Measurements from ENCODE around the gene LMX1B.
"Not testable (repeated sequence)": the region's sequence is repeated elsewhere in the genome, so short reads cannot be mapped to it uniquely, and the experiment has no call there.

Gene LMX1B

DNA sequence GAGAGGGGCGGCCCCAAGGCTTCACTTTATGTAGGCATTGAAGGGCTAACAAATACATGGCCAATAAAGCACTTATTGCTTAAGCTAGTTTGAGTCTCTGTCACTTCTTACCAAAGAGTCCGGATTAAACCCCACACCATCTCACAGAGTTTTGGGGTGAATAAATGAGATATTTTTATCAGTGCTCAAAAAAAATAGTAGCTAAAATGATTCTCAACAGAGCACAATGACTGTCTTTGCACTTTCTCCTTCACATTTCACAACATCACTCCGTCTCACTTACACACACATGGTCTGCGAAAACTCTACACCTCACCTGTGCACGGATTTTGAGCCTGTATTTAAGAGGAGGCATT lies 92.9 kb downstream of the LMX1B start:
- no peak overlapping the region for H3K4me3 ChIP-seq (ENCODE audit: low read depth, low read length)
- in situ Hi-C loops (cut with HindIII; ENCODE audit: low sequenced_read_pairs): no loop called here
- TF ChIP-seq, protein P1, sequence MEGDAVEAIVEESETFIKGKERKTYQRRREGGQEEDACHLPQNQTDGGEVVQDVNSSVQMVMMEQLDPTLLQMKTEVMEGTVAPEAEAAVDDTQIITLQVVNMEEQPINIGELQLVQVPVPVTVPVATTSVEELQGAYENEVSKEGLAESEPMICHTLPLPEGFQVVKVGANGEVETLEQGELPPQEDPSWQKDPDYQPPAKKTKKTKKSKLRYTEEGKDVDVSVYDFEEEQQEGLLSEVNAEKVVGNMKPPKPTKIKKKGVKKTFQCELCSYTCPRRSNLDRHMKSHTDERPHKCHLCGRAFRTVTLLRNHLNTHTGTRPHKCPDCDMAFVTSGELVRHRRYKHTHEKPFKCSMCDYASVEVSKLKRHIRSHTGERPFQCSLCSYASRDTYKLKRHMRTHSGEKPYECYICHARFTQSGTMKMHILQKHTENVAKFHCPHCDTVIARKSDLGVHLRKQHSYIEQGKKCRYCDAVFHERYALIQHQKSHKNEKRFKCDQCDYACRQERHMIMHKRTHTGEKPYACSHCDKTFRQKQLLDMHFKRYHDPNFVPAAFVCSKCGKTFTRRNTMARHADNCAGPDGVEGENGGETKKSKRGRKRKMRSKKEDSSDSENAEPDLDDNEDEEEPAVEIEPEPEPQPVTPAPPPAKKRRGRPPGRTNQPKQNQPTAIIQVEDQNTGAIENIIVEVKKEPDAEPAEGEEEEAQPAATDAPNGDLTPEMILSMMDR (IDR thresholded peaks at IDR 0.05; ENCODE audit: low read depth, low read length): no peak
- DNase-seq (ENCODE audit: low read depth, low spot score): no peak

DNA sequence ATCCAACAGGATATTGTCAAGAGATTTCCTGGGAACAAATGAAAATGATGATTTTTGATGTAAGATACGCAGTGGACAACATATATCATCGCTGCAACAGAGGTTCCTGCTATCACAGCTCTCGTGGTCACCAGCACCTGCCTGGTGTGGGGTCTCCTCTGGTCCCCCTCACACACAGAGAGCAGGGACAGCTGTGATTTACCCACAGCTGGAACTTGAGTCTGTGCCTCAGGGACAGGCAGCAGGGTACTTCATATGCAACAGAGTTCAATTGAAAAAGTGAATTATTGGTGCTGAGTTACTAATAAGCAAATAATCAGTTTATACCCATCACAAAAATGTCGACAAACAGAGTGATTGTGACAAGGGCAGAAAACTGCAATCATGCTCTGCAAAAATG lies 93.4 kb downstream of the LMX1B start:
- in situ Hi-C loops (cut with HindIII; ENCODE audit: low sequenced_read_pairs): no loop called here
- no peak overlapping the region for H3K4me3 ChIP-seq (ENCODE audit: low read depth, low read length)
- TF ChIP-seq, protein P1 (IDR thresholded peaks at IDR 0.05; ENCODE audit: low read depth, low read length): no peak
- DNase-seq (ENCODE audit: low read depth, low spot score): no peak

DNA sequence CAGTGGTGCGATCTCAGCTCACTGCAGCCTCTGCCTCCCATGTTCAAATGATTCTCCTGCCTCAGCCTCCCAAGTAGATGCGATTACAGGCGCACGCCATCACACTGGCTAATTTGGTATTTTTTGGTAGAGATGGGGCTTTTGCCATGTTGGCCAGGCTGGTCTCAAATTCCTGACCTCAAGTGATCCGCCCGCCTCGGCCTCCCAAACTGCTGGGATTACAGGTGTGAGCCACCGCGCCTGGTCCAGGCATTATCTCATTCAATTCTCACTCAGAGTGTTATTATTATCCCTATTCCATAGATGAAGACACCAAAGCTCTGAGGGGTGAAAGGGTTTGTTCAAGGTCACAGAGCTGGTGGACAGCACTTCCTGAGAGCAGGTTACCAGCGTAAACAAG lies 94.0 kb downstream of the LMX1B start:
- DNase-seq (ENCODE audit: low read depth, low spot score); in situ Hi-C loops (cut with HindIII; ENCODE audit: low sequenced_read_pairs); H3K4me3 ChIP-seq (ENCODE audit: low read depth, low read length): not testable (repeated sequence)

DNA sequence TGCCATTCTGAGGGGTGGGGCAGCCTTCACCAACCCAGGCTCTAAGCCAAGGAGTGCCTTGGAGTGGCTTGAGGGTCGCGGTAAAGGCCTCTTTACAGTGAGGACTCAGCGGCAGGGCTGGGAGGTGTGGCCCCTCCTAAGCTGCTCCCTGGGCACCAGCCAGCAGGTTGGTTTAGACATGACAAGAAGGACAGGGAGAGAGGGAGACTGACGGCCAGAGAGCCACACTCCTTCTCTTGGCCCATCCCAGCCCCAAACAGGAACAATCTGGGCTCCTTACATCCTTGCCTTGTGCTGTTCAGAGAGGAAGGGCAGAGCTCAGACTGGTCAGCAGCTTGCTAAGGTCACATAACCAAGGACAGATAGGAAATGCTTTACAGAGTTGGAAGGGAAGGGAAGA lies 94.5 kb downstream of the LMX1B start:
- DNase-seq (ENCODE audit: low read depth, low spot score): no peak
- TF ChIP-seq, protein P1 (IDR thresholded peaks at IDR 0.05; ENCODE audit: low read depth, low read length): no peak
- H3K4me3 ChIP-seq (ENCODE audit: low read depth, low read length): no peak overlapping the region
- in situ Hi-C loops (cut with HindIII; ENCODE audit: low sequenced_read_pairs): no loop called here

DNA sequence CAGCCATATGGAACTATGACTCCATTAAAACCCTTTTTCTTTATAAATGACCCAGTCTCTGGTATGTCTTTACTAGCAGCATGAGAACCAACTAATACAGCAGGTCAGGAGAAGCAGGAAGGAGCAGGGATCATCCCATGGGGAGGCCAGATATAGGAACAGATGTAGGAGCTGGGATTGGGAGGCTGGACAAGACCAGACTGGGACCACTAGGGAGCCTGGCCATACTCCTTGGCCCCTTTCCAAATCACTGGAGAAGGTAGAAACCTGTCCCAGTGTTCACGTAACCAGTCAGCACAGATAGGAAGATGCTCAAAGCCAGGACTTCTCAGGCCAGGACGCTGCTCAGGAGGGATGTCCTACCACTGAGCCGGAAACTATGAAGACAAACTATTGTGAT lies 95.5 kb downstream of the LMX1B start:
- H3K4me3 ChIP-seq (ENCODE audit: low read depth, low read length): no peak overlapping the region
- TF ChIP-seq, protein P1 (IDR thresholded peaks at IDR 0.05; ENCODE audit: low read depth, low read length): no peak
- in situ Hi-C loops (cut with HindIII; ENCODE audit: low sequenced_read_pairs): no loop called here
- no peak for DNase-seq (ENCODE audit: low read depth, low spot score)

DNA sequence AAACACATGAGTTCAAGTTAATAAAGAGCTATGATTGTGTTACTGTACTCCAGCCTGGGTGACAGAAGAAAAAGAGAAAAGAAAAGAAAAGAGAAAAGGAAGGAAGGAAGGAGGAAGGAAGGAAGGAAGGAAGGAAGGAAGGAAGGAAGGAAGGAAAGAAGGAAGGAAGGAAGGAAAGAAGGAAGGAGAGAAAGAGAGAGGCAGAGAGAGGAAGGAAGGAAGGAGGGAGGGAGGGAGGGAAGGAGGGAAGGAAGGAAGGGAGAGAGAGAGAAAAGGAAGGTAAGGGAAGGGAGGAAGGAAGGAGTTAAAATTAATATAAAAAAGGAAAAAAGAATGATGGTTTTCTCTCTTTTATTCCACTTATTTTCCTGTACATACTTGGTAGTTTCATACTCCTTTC lies 101.7 kb downstream of the LMX1B start:
- no peak overlapping the region for H3K4me3 ChIP-seq (ENCODE audit: low read depth, low read length)
- no peak for DNase-seq (ENCODE audit: low read depth, low spot score)
- TF ChIP-seq, protein P1 (IDR thresholded peaks at IDR 0.05; ENCODE audit: low read depth, low read length): no peak
- in situ Hi-C loops (cut with HindIII; ENCODE audit: low sequenced_read_pairs): no loop called here

DNA sequence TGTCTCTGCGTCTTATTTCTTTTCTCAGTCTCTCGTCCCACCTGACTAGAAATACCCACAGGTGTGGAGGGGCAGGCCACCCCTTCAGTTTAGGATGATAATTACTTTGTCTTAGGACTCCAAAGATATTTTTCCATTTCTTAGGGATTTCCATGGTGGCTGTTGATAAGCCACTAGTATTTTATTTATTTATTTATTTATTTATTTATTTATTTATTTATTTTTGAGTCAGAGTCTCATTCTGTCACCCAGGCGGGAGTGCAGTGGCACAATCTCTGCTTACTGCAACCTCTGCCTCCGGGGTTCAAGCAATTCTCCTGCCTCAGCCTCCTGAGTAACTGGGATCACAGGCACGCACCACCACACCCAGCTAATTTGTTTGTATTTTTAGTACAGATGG lies 103.7 kb downstream of the LMX1B start:
- H3K4me3 ChIP-seq (ENCODE audit: low read depth, low read length); DNase-seq (ENCODE audit: low read depth, low spot score); in situ Hi-C loops (cut with HindIII; ENCODE audit: low sequenced_read_pairs): not testable (repeated sequence)

DNA sequence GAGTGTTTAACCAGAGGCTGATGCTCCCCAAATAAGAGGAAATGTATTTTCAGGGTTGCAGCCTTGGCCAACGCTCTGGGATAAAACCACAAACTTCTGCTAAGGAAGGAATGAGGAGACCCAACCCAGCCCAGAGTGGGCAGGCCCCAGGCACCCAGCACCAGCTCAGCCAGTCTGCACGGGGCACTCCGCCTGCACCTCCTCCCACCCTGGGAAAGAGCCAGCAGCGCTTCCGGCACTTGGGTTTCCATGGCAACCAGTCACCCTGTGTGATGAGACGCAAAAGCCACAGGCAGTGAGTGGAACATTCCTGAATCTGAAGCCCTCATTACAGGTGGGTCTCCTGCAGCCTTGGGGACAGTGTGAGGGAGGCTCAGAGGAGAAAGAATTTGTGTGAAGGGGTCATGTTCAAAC lies 105.9 kb downstream of the LMX1B start:
- H3K4me3 ChIP-seq (ENCODE audit: low read depth, low read length): no peak overlapping the region
- in situ Hi-C loops (cut with HindIII; ENCODE audit: low sequenced_read_pairs): no loop called here

More for the DNA sequence above, 105.9 kb downstream of the LMX1B start:
- peak; percentile 47 for DNase-seq (ENCODE audit: low read depth, low spot score)
- TF ChIP-seq, protein P1 (IDR thresholded peaks at IDR 0.05; ENCODE audit: low read depth, low read length): no peak
